HG02759 (cell line): ENCODE results near the gene TFB2M.

Experiments used
- ATAC-seq: cut with Tn5 transposase; IDR thresholded peaks from one replicate; pipeline ENCODE4 v1.9.1; 2021; ENCODE audit warnings: mild to moderate bottlenecking, moderate library complexity; ENCODE audit not compliant: unreplicated experiment

TFB2M gene

DNA sequence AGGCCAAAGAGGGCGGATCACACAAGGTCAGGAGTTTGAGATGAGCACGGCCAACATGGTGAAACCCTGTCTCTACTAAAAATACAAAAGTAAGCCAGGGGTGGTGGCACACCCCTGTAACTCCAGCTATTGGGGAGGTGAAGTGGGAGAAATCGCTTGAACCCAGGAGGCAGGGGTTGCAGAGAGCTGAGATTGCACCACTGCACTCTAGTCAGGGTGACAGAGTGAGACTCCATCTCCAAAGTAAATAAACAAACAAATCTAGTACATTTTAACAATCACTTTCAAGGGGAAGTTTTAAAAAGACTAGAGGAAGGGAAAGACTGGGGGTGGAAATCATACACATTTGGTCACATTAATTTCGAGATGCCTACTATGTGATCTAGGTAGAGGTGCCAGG lies 6.8 kb downstream of the TFB2M start:
- no peak for ATAC-seq

DNA sequence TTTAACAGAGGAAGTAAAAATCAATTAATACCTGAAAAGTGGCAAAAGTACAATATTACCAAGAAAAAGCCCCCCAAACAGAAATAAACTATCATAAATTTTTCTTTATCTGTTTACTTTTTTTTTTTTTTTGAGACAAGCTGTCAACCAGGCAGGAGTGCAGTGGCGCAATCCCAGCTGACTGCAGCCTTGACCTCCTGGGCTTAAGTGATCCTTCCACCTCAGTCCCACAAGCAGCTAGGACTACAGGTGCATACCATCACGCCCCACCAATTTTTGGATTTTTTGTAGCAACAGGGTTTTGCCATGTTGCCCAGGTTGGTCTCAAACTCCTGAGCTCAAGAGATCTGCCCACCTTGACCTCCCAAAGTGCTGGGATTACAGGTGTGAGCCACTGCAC lies 8.0 kb downstream of the TFB2M start:
- no peak for ATAC-seq

DNA sequence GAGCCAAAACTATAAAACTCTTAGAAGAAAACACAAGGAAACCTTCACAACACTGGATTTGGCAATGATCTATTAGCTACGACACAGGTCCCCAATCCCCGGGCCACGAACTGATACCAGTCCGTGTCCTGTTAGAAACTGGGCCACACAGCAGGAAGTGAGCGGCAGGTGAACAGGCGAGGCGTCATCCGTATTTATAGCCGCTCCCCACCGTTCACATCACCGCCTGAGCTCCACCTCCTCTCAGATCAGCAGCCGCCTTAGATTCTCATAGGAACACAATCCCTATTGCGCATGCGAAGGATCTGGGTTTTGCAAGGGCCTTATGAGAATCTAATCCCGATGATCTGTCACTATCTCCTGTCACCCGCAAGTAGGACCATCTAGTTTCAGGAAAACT lies 11.9 kb downstream of the TFB2M start:
- no peak for ATAC-seq

DNA sequence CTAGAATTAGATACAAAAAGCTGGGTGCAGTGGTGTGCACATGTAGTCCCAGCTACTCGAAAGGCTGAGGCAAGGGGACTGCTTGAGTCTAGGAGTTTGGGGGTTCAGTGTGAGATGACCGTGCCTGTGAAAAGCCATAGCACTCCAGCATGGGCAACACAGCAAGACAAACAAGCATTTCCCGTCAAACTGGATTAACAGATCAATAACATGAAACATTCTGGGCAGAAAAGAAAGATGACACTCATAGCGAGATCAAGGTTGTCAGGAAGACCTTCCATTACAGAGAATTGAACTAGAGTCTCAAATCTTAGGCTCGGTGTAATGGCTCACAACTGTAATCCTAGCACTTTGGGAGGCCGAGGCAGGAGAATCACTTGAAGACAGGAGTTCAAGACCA lies 14.0 kb downstream of the TFB2M start:
- no peak for ATAC-seq

DNA sequence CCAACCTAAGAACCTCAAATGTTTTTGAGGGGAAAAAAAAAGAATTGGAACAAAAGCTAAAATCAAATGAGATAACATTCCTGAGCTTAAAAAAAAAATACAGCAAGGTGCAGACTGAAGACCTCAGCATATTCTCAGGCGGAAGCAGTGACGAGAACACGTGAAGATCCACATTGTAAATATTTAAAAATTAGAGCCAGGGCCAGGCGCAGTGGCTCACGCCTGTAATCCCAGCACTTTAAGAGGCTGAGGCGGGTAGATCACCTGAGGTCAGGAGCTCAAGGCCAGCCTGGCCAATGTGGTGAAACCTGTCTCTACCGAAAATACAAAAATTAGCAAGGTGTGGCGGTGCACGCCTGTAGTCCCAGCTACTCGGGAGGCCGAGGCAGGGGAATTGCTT lies 15.7 kb downstream of the TFB2M start:
- no peak for ATAC-seq

DNA sequence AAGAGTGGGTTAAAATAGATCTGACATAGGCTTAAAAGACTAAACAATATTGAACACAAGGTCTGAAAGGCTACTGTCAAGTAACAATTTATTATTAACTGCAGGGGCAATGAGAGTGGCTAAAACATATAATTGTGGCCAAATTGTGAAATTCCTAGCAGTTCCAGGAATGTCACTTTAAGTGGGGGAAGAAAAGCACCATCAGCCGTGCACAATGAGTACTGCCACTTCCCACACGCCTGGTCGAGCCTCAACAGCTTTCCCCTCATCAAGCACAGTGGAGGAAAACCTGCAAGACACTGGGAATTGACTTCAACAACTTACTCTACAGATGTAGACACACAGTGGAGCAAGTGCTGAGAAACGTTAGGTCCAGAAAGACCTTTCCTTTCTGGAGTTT lies 16.4 kb downstream of the TFB2M start:
- no peak for ATAC-seq

DNA sequence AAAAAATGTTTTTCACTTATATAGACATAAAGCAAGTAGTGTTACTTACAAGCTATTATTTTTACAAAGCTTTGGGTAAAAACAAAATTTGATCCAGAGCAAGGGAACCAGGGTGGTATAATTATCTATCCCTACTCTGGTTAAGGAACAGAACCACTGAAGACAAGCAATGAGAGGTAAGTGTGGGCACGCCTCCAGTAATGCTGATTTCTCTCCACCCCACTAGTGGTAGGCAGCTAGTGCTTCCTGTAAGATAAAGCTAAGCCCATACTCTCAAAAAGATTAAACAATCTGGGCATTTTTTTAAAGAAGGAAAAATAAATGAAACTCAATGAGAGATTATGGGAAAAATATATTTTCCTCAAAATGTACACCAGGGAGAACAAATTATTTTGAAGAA lies 22.1 kb downstream of the TFB2M start:
- no peak for ATAC-seq

DNA sequence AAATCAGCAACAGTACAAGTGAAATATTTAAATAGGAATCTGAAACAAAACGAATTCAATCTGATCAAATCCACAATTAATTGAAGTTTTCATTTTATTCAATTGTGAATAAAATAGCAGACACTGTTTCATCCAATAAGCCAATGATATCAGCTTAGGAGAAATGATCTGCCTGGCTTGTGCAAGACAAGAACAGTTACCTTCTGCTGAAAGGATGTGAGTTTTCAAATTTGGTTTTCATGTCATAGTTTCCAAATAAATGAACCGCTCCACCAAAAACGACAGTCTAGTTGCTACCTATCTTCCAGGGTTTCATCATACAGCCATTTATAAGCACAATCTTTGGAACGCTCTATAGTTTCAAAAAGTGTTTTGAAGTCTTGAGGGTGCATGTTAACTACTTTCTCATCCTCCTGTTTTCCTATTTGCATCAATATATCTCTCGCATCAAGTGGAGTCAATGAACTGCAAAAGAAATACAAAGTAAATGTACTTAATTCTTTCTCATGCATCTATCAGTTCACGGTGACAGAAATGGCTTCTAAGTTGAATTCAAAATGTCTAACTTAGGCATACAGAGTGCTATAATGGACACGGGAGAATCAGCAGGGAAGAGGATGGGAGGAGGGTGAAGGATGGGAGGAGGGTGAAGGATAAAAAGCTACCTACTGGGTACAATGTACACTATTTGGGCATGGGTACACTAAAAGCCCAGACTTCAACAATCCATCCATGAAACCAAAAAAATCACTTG lies 25.1 kb downstream of the TFB2M start:
- ATAC-seq = no peak

DNA sequence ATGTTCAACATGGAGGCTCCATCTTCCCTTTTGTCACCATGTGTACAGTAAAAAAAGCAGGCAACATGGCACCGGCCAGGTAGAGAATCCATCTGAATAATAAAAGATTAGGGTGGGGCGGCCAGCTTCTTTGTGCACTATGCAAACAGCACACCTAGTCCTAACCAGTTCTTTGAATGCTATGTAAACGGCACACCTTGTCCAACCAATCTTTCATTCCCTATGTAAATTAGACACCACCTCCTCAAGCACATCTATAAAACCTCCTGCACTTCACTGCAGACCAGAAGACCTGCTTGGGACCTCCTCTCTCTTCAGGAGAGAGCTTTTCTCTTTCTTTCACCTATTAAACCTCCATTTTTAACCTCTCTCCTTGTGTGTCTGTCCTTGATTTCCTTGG lies 28.2 kb downstream of the TFB2M start:
- no peak for ATAC-seq

DNA sequence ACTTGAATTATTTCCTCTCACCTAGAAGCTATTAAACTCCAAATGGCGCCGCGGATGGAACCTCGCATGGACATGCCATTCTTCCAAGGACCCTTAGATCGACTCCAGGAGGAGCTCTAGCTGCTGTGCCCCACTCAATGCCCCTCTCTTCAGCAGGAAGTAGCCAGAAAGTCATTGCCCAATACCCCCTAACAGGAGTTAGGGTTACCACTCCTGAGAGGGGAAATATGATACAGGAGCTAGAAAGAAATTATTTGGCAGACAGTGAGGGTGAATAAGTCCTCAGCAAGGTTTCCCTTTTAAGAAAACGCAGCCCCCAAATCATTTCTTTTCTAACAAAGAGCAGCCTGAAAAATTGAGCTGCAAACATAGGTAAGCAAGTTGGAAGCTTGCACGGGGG lies 28.6 kb downstream of the TFB2M start:
- no peak for ATAC-seq

DNA sequence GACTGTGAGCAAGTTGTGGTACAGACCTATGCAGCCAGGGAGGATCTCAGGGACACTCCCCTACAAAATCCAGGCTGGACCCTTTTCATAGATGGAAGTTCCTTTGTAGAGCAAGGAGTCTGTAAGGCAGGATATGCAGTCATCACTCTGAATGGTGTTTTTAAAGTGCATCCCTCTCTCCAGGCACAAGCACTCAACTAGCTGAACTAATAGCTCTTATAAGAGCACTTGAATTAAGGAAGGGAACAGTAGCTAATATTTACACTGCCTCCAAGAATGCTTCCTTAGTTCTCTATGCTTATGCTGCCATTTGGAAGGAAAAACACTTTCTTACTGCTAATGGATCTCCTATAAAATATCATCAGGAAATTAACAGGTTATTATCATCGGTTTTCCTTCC lies 31.9 kb downstream of the TFB2M start:
- no peak for ATAC-seq

DNA sequence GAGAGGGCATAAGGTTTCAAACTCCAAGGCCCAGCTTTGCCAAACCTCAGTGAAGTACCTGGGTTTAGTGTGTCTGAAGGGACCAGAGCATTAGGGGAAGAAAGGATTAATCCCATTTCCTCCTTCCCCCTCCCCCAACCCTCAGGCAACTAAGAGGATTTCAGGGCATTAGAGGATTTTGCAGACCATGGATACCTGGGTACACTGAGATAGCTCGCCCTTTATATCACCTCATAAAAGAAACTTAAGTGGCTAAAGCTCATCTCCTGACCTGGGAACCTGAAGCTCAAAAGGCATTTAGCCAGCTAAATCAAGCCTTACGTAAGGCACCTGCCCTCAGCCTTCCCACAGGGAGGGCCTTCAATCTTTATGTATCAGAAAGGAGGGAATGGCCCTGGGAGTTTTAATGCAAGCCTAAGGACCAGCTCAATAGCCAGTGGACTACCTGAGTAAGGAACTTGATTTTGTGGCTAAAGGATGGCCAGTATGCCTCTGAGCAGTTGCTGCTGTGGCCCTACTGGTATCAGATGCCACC lies 32.6 kb downstream of the TFB2M start:
- ATAC-seq = no peak

DNA sequence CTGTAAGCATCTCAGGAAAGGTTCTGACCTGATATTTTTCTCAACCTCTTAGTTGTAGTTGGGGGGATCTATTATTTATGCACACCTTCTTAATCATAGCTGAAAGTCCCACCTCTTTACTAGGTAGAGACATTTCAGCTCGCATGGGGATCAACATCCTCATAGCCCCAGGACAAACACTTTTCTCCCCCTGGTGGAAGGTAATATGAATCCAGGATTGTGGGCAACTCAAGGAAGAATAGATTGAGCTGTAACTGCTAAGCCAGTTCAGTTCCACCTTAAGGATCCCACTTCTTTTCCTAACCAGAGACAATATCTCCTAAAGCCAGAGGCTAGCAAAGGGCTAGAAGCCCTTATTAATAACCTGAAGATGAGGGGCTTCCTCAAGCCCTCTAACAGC lies 33.5 kb downstream of the TFB2M start:
- no peak for ATAC-seq

DNA sequence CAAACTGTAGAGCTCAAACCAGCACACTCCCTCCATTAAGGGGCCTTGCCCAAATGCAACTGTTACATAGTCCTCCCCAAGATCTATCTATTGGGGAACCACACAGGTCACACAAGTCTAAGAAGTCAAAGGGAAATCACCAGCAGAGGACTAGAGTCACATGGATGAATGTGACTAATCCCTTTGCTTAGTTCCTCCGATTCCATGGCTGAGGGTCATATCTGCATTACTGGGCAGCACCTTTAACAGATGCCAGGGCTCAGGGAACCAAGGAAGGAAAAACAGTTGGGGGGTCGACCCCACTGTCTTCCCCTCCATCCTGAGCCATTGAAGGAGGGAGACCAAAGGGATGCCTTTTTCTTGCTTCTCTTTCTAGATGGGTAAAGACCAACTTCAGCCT lies 35.6 kb downstream of the TFB2M start:
- no peak for ATAC-seq

DNA sequence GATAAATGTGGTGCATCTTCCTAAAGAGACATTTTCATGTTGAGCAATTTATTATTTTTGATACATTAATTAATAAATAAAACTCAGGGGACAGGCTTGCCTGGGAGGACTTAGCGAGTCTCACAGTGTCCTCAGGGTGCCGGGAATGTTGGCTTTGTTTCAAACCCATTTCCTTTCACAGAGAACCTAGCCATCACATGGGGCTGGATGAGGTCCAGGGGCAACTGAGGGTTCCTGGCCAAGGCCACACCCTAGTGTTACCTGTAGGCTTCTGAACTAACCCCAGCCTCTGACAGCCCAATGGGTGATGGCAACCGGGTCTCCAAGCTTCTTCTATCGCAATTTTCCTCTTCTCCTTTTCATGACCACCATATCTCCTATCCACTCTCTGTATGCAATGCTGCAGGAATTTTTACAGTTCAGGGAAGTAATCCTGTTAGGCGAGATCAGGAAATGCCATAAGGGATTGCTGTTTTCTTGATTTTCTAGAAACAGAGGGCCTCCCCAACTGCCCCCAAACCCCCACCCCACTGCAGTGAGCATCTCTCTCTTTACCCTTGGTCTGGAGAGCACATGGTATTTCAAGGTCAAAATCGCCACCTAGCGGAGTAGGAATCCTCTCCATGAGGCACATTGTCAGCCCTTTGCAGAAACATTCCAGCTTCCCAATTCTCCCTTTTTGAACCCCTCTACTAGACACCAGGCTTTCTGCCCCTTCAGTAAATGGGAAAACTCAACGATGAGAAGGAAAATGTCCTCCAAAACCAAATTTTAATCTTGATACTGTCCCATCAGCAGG lies 36.9 kb downstream of the TFB2M start:
- no peak for ATAC-seq

DNA sequence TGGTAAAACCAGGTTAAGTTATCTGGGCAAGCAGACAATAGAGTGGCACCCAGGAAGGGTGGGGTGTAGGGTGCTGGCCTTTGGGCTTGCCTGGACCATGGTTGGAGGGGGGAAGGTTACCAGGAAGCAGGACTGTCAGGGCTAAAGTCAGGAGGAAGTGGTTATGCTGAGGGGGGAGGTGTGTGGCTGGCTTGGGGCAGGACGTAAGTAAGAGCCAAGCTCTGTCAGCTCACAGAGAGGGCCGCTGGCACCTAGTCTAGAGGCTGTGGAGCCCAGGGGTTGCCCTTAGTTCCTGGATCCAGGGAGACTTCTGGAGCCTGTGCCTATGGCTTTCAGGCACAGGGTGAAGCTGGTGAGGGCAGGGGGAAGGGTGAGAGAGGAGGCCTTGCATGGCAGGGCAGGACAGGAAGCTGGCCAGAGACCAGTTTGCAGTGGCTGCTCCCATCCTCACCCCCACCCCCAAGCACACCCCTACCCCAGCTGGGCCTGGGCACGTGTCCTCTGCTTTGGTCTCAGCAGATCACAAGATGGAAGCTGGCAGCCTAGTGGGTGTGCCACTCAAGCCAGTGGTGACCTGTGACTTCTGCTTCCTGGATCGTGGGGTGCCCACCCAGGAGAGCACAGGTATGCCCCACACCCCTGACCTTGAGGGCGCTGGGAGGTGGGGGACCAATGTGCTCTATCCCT lies 38.5 kb downstream of the TFB2M start:
- ATAC-seq = peak; percentile 49

DNA sequence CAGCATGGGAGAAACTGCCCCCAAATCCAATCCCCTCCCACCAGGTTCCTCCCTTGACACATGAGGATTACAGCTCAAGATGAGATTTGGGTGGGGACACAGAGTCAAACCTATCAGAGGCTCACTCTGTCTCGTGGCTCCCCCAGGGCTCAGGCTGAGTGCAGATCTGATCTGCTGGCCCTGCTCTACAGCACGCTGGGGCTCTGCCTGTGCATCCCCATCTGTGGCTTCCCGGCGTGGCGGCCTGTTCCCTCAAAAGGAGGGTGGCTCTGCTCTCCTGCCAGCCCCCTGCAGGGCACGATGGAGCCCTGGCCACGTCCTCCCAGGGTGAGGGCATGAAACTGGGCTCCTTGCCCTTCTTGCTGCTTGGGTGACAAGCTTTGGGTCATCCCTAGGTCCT lies 39.1 kb downstream of the TFB2M start:
- ATAC-seq = no peak

DNA sequence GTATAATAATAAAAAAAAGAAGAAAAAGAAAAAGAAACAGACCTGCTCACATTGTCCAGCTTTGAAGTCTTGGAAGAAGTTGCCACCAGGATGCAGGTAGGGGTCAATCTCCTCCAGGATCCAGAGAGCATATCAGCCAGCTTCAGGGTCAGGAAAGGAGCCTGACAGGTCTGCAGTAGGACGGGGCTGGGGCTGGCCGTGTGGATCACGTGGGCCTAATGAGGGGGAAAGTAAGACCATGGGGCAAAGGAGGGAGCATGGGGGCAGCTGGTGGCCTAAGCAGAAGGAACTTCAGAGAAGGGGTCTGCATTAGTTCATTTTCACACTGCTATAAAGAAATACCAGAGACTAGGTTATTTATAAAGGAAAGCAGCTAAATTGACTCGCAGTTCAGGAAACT lies 39.7 kb downstream of the TFB2M start:
- ATAC-seq = no peak

DNA sequence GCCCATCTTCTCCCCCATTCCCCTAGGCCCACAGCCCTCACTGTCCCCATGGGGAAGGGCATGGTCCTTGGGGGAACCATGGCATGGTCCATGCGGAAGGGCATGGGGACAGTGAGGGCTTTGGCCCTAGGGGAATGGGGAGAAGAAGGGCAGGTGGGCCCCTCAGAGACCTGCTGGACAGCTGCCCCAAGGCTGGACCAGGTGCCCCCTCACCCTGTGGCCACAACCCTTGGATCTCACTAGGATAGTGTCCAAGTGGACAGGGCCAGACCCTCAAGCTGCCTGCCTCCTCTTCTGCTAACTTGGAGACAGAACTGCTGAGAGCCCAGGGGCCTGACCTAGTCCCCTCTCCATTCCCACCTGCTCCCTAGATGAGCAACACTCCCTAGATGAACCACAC lies 46.5 kb downstream of the TFB2M start:
- no peak for ATAC-seq

DNA sequence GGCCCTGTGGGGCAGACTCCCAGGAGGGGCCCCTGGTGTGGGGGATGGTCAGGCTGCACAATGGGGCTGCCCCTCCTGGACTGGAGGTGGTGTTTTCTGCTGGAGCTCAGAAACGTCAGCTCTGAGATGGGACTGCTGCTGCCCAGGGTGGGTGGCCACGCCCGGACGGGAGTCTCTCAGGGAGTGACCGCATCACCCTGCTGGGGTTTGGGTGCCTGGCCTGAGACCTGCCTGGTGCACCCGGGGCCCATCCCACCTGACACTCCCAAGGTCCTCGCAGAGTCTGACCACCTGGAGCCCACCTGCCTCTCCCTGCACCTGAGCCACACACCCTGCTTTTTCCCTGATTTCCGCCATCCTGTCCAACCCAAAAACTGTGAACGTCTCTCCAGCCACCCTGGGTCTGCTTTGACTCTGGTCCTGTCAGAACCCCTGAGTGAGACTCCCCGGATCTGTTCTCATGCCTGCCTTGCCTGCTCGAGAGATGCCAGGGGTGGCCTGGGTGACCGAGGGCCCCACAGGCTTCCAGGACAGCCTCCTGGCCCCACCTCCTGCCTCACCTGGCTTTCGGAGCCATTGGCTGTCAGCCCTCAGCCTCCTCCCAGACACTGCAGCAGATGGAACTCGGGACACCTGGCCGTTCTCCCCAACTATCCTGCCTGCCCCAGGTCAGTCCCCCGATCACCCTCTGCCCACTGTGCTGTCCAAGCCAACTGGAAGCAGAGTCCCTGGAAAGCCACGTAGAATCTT lies 47.4 kb downstream of the TFB2M start:
- no peak for ATAC-seq

DNA sequence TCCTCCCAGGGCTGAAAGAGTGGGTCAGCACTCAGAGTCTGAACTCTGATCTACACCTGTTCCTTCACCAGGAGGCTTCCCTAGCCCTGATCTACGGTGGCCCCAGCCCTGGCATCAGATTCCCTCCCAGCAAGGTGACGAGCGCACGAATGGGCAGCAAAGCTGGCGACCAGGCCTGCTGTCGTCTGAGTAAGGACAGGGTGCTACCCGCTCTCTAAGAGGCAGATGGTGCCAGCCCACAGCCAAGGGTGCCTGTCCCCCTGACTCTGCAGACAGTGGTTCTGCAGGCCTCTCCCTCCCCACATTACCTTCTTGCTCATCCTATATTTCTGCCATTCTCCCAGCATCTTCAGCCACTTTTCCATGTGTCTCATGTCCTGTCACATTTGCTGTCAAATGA lies 48.7 kb downstream of the TFB2M start:
- ATAC-seq = no peak
